ENCODE results near the gene INO80C.
"Not testable (repeated sequence)": the region's sequence is repeated elsewhere in the genome, so short reads cannot be mapped to it uniquely, and the experiment has no call there.

INO80C gene

GRCh38 chr18:35458677-35459441 lies 38.9 kb downstream of the INO80C start:
- no peak for TF ChIP-seq CTCF (IDR thresholded peaks at IDR 0.05; ENCODE audit: low read depth, low read length, missing control alignments)
- DNase-seq (ENCODE audit: low read depth) = no peak
- H3K4me3 ChIP-seq (ENCODE audit: low read depth, low read length) = no peak overlapping the region
- in situ Hi-C loops (cut with HindIII; ENCODE audit: low sequenced_read_pairs) = no loop called here

GRCh38 chr18:35458271-35458670 lies 39.5 kb downstream of the INO80C start:
- no peak for TF ChIP-seq CTCF (IDR thresholded peaks at IDR 0.05; ENCODE audit: low read depth, low read length, missing control alignments)
- H3K4me3 ChIP-seq (ENCODE audit: low read depth, low read length) = no peak overlapping the region
- no peak for DNase-seq (ENCODE audit: low read depth)

GRCh38 chr18:35457140-35457704 lies 40.5 kb downstream of the INO80C start:
- H3K4me3 ChIP-seq (ENCODE audit: low read depth, low read length) = no peak overlapping the region
- in situ Hi-C loops (cut with HindIII; ENCODE audit: low sequenced_read_pairs) = no loop called here
- DNase-seq (ENCODE audit: low read depth) = no peak
- no peak for TF ChIP-seq CTCF (IDR thresholded peaks at IDR 0.05; ENCODE audit: low read depth, low read length, missing control alignments)

More at GRCh38 chr18:35458271-35458670, 39.5 kb downstream of the INO80C start:
- in situ Hi-C loops (cut with HindIII; ENCODE audit: low sequenced_read_pairs) = no loop called here

- H3K4me3 ChIP-seq (ENCODE audit: low read depth, low read length) = no peak overlapping the region
- TF ChIP-seq CTCF (IDR thresholded peaks at IDR 0.05; ENCODE audit: low read depth, low read length, missing control alignments) = no peak
- in situ Hi-C loops (cut with HindIII; ENCODE audit: low sequenced_read_pairs) = no loop called here
- no peak for DNase-seq (ENCODE audit: low read depth)
Measured at GRCh38 chr18:35455926-35456763, 41.6 kb downstream of the INO80C start.

- TF ChIP-seq CTCF (IDR thresholded peaks at IDR 0.05; ENCODE audit: low read depth, low read length, missing control alignments) = no peak
- no peak overlapping the region for H3K4me3 ChIP-seq (ENCODE audit: low read depth, low read length)
- DNase-seq (ENCODE audit: low read depth) = no peak
- in situ Hi-C loops (cut with HindIII; ENCODE audit: low sequenced_read_pairs) = no loop called here
Measured at GRCh38 chr18:35454803-35455202, 43.0 kb downstream of the INO80C start.

GRCh38 chr18:35453065-35453464 lies 44.7 kb downstream of the INO80C start:
- H3K4me3 ChIP-seq (ENCODE audit: low read depth, low read length); in situ Hi-C loops (cut with HindIII; ENCODE audit: low sequenced_read_pairs); DNase-seq (ENCODE audit: low read depth): not testable (repeated sequence)

Data from astrocyte of the cerebellum (primary cell).